ENCODE data around the gene POU4F2.

DNA sequence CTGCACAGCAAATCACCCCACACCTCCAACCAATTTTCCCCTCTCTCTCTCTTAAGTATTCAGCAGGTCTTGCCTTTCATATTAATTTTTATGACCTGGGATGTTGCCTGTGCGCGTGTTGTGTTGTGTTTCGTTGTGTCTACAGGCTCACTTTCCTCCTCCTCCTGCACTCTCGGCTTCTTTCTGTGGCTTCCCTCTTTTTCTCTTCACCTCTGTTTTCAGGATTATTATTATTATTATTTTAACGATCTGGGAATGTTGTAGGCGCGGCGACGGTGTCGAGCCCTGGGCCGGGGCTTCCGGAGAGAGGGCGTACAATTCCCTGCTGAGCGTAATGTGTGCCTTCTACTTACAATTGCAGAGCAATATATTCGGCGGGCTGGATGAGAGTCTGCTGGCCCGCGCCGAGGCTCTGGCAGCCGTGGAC, 826 bp downstream of the POU4F2 start:
- TF ChIP-seq, protein P1, sequence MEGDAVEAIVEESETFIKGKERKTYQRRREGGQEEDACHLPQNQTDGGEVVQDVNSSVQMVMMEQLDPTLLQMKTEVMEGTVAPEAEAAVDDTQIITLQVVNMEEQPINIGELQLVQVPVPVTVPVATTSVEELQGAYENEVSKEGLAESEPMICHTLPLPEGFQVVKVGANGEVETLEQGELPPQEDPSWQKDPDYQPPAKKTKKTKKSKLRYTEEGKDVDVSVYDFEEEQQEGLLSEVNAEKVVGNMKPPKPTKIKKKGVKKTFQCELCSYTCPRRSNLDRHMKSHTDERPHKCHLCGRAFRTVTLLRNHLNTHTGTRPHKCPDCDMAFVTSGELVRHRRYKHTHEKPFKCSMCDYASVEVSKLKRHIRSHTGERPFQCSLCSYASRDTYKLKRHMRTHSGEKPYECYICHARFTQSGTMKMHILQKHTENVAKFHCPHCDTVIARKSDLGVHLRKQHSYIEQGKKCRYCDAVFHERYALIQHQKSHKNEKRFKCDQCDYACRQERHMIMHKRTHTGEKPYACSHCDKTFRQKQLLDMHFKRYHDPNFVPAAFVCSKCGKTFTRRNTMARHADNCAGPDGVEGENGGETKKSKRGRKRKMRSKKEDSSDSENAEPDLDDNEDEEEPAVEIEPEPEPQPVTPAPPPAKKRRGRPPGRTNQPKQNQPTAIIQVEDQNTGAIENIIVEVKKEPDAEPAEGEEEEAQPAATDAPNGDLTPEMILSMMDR (IDR thresholded peaks at IDR 0.05): no peak
- TF ChIP-seq EZH2 (IDR thresholded peaks at IDR 0.05): peak; percentile 48
